HEK293 (cell line): Measurements from ENCODE around the gene PRPF6.

Experiments
- BCL11A ChIP-seq: fragments of 450-650 bp; formaldehyde crosslinking; IDR thresholded peaks from 2 replicates; pipeline ENCODE4 v1.5.1; 2016; ENCODE audit warnings: low read depth, missing biosample characterization, missing genetic modification characterization
- INSM2 ChIP-seq: fragments of 450-650 bp; formaldehyde crosslinking; IDR thresholded peaks from 2 replicates; pipeline ENCODE4 v1.5.1; 2016; ENCODE audit warnings: missing biosample characterization, missing genetic modification characterization
- KLF9 ChIP-seq: fragments of 450-650 bp; formaldehyde crosslinking; IDR thresholded peaks from 2 replicates; pipeline ENCODE4 v1.5.1; 2016; ENCODE audit warnings: missing biosample characterization, missing genetic modification characterization, low read depth
- OVOL3 ChIP-seq: fragments of 450-650 bp; formaldehyde crosslinking; IDR thresholded peaks from 2 replicates; pipeline ENCODE4 v1.5.1; 2016; ENCODE audit warnings: missing biosample characterization, missing genetic modification characterization
- PRDM10 ChIP-seq: fragments of 450-650 bp; formaldehyde crosslinking; IDR thresholded peaks from 2 replicates; pipeline ENCODE4 v1.5.1; 2016; ENCODE audit warnings: missing biosample characterization, missing genetic modification characterization
- SCRT1 ChIP-seq: fragments of 450-650 bp; formaldehyde crosslinking; IDR thresholded peaks from 2 replicates; pipeline ENCODE4 v1.5.1; 2016; ENCODE audit warnings: missing biosample characterization, missing genetic modification characterization, borderline replicate concordance
- TRIM28 ChIP-seq: IDR thresholded peaks from 2 replicates; pipeline ENCODE4 v1.6.1; 2011; ENCODE audit warnings: low read length, control low read depth, borderline replicate concordance
- ZBTB21 ChIP-seq: fragments of 450-650 bp; formaldehyde crosslinking; IDR thresholded peaks from 2 replicates; pipeline ENCODE4 v1.5.1; 2017; ENCODE audit warnings: missing biosample characterization, missing genetic modification characterization
- ZBTB6 ChIP-seq: fragments of 450-650 bp; formaldehyde crosslinking; IDR thresholded peaks from 2 replicates; pipeline ENCODE4 v1.5.1; 2017; ENCODE audit warnings: missing biosample characterization, missing genetic modification characterization
- ZFP41 ChIP-seq: fragments of 450-650 bp; formaldehyde crosslinking; IDR thresholded peaks from 2 replicates; pipeline ENCODE4 v1.5.1; 2016; ENCODE audit warnings: missing biosample characterization, missing genetic modification characterization, borderline replicate concordance
- ZIC2 ChIP-seq: fragments of 450-650 bp; formaldehyde crosslinking; IDR thresholded peaks from 2 replicates; pipeline ENCODE4 v1.5.1; 2016; ENCODE audit warnings: missing biosample characterization, missing genetic modification characterization
- ZNF138 ChIP-seq: fragments of 450-650 bp; formaldehyde crosslinking; IDR thresholded peaks from 2 replicates; pipeline ENCODE4 v1.5.1; 2016; ENCODE audit warnings: missing biosample characterization, missing genetic modification characterization, borderline replicate concordance
- ZNF148 ChIP-seq: fragments of 450-650 bp; formaldehyde crosslinking; IDR thresholded peaks from 2 replicates; pipeline ENCODE4 v1.5.0; 2017; ENCODE audit warnings: missing biosample characterization, missing genetic modification characterization, borderline replicate concordance
- ZNF18 ChIP-seq: fragments of 450-650 bp; formaldehyde crosslinking; IDR thresholded peaks from 2 replicates; pipeline ENCODE4 v1.5.1; 2016; ENCODE audit warnings: missing biosample characterization, missing genetic modification characterization
- ZNF19 ChIP-seq: fragments of 450-650 bp; formaldehyde crosslinking; IDR thresholded peaks from 2 replicates; pipeline ENCODE4; 2016; ENCODE audit warnings: missing biosample characterization, missing genetic modification characterization, low read depth
- ZNF2 ChIP-seq: fragments of 450-650 bp; formaldehyde crosslinking; IDR thresholded peaks from 2 replicates; pipeline ENCODE4 v1.5.1; 2016; ENCODE audit warnings: missing biosample characterization, missing genetic modification characterization
- ZNF24 ChIP-seq: fragments of 450-650 bp; formaldehyde crosslinking; IDR thresholded peaks from 2 replicates; pipeline ENCODE4 v1.5.1; 2016; ENCODE audit warnings: missing biosample characterization, missing genetic modification characterization
- ZNF366 ChIP-seq: fragments of 450-650 bp; formaldehyde crosslinking; conservative IDR thresholded peaks from 2 replicates; pipeline ENCODE4 v1.5.1; 2016; ENCODE audit warnings: missing biosample characterization, missing genetic modification characterization
- ZNF398 ChIP-seq: fragments of 450-650 bp; formaldehyde crosslinking; IDR thresholded peaks from 2 replicates; pipeline ENCODE4 v1.5.1; 2017; ENCODE audit warnings: missing biosample characterization, missing genetic modification characterization
- ZNF449 ChIP-seq: fragments of 450-650 bp; formaldehyde crosslinking; IDR thresholded peaks from 2 replicates; pipeline ENCODE4 v1.5.1; 2017; ENCODE audit warnings: missing biosample characterization, mild to moderate bottlenecking, missing genetic modification characterization, moderate library complexity
- ZNF488 ChIP-seq: fragments of 450-650 bp; formaldehyde crosslinking; IDR thresholded peaks from 2 replicates; pipeline ENCODE4 v1.5.1; 2016; ENCODE audit warnings: missing biosample characterization, missing genetic modification characterization
- ZNF555 ChIP-seq: fragments of 450-650 bp; formaldehyde crosslinking; conservative IDR thresholded peaks from 2 replicates; pipeline ENCODE4 v1.5.1; 2017; ENCODE audit warnings: missing biosample characterization, mild to moderate bottlenecking, missing genetic modification characterization, inconsistent platforms
- ZNF571 ChIP-seq: fragments of 450-650 bp; formaldehyde crosslinking; IDR thresholded peaks from 2 replicates; pipeline ENCODE4 v1.5.0; 2017; ENCODE audit warnings: missing biosample characterization, missing genetic modification characterization
- ZNF629 ChIP-seq: fragments of 450-650 bp; formaldehyde crosslinking; IDR thresholded peaks from 2 replicates; pipeline ENCODE4 v1.5.1; 2017; ENCODE audit warnings: missing biosample characterization, missing genetic modification characterization
- ZNF658 ChIP-seq: fragments of 450-650 bp; formaldehyde crosslinking; IDR thresholded peaks from 2 replicates; pipeline ENCODE4; 2016; ENCODE audit warnings: missing biosample characterization, missing genetic modification characterization

PRPF6 gene

GRCh38 chr20:63977739-63978276 lies 3.1 kb upstream of the PRPF6 start (continued):
- TF ChIP-seq ZNF488 (tag by site-specific recombination): no peak
- TF ChIP-seq ZNF138: no peak
- 0 out of 2 replicates have a peak, but pooled peaks have one; percentile 28 for TF ChIP-seq PRDM10
- TF ChIP-seq ZNF555 (tag by site-specific recombination): no peak
- TF ChIP-seq ZNF366 (tag by site-specific recombination): no peak
- TF ChIP-seq ZNF658 (tag by site-specific recombination): no peak
- TF ChIP-seq ZBTB21 (tag by site-specific recombination): no peak
- TF ChIP-seq ZIC2 (tag by site-specific recombination): peak; percentile 88
- no peak for TF ChIP-seq SCRT1 (tag by site-specific recombination)
- TF ChIP-seq INSM2: no peak
- TF ChIP-seq OVOL3 (tag by site-specific recombination): no peak
- no peak for TF ChIP-seq ZBTB6 (tag by site-specific recombination)
- no peak for TF ChIP-seq ZNF398
- no peak for TF ChIP-seq ZFP41 (tag by site-specific recombination)
- peak; percentile 63; the same call in 1 of the 2 replicates for TF ChIP-seq ZNF449 (tag by site-specific recombination)
- peak; percentile 91 for TF ChIP-seq ZNF18
- TF ChIP-seq ZNF629: peak; percentile 59
- no peak for TF ChIP-seq ZNF2 (tag by site-specific recombination)
- no peak for TF ChIP-seq ZNF571 (tag by site-specific recombination)
- TF ChIP-seq ZNF19: no peak
- no peak; the same call in 1 of the 2 replicates for TF ChIP-seq ZNF24 (tag by site-specific recombination)
- no peak for TF ChIP-seq TRIM28
- TF ChIP-seq ZNF148: no peak
- TF ChIP-seq KLF9: no peak
- 0 out of 2 replicates have a peak, but pooled peaks have one; percentile 23 for TF ChIP-seq BCL11A (tag by site-specific recombination)
